ENCODE data around the gene NCAPG2. TPM values are rescaled to one million over a fixed set of nuclear protein-coding genes. Genes with fewer than 3 reads are reported as not detected.

The NCAPG2 gene
- total RNA-seq, 2 donors from 2014 or later: 0.66 to 8.8 TPM

GRCh38 chr7:158649279-158649678, 55.3 kb downstream of the NCAPG2 start:
- H3K9me3 ChIP-seq: no peaks in the 10 kb centered on the region
- H3K27ac ChIP-seq: peak overlapping the region in 3 of 4 donors; percentile 42 to 55 (median 50)
- WGBS, 2 donors: 7 to 12% methylated on average over 2 of the region's 2 CpGs
- H3K36me3 ChIP-seq (replicated peaks in 1 of 2; ENCODE audit: insufficient read depth in 1 of 2, low read depth in 2 of 2): no peaks in the 10 kb centered on the region
- H3K4me3 ChIP-seq: no peak overlapping the region
- no peak for TF ChIP-seq POLR2A (IDR thresholded peaks at IDR 0.05)
- TF ChIP-seq, protein P1, sequence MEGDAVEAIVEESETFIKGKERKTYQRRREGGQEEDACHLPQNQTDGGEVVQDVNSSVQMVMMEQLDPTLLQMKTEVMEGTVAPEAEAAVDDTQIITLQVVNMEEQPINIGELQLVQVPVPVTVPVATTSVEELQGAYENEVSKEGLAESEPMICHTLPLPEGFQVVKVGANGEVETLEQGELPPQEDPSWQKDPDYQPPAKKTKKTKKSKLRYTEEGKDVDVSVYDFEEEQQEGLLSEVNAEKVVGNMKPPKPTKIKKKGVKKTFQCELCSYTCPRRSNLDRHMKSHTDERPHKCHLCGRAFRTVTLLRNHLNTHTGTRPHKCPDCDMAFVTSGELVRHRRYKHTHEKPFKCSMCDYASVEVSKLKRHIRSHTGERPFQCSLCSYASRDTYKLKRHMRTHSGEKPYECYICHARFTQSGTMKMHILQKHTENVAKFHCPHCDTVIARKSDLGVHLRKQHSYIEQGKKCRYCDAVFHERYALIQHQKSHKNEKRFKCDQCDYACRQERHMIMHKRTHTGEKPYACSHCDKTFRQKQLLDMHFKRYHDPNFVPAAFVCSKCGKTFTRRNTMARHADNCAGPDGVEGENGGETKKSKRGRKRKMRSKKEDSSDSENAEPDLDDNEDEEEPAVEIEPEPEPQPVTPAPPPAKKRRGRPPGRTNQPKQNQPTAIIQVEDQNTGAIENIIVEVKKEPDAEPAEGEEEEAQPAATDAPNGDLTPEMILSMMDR (IDR thresholded peaks at IDR 0.05): no peak
- peaks cover 23% of the 10 kb centered on the region for H3K4me1 ChIP-seq
- intact Hi-C loops (cut with DNase I): no loop called here
- ATAC-seq: peak; percentile 86
- H3K27me3 ChIP-seq: no peaks in the 10 kb centered on the region
- peak in 3 of 4 donors; percentile 22 to 46 (median 30) for DNase-seq

GRCh38 chr7:158648787-158649186, 55.8 kb downstream of the NCAPG2 start:
- Histone ChIP-seq H3K27ac (peak overlapping the region in 3 of 4 donors; percentile 42 to 55 (median 50)), H3K36me3 (replicated peaks in 1 of 2; ENCODE audit: insufficient read depth in 1 of 2, low read depth in 2 of 2) (no peaks in the 10 kb centered on the region), H3K27me3 (no peaks in the 10 kb centered on the region), H3K4me1 (peaks cover 23% of the 10 kb centered on the region), H3K4me3 (no peak overlapping the region), H3K9me3 (no peaks in the 10 kb centered on the region)
- TF ChIP-seq, protein P1 (IDR thresholded peaks at IDR 0.05): no peak
- no peak for TF ChIP-seq POLR2A (IDR thresholded peaks at IDR 0.05)
- ATAC-seq: peak; percentile 54
- intact Hi-C loops (cut with DNase I): no loop called here
- 83 to 87% methylated on average over 9 of the region's 9 CpGs for WGBS, 2 donors
- DNase-seq: no peak

DNA sequence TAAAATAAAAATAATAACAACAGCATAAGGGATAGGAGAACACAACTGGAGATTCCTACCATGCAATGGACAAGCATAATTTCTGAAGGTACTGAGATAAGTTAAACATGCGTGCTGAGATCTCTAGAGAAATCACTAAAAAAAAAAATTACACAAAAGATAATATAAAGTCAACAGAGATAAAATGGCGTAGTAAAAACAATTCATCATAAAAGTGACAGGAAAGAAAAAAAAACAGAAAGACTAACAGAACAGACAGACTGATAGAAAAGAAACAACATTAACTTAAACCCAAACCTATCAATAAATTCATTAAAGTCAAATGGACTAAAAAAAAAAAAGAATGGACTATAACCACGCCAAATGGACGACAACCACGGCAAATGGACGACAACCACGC, 56.4 kb downstream of the NCAPG2 start:
- no peak for DNase-seq
- 62 to 80% methylated on average over 6 to 7 of the region's 7 CpGs for WGBS, 2 donors
- H3K4me1 ChIP-seq: peaks cover 23% of the 10 kb centered on the region
- no peaks in the 10 kb centered on the region for H3K36me3 ChIP-seq (replicated peaks in 1 of 2; ENCODE audit: insufficient read depth in 1 of 2, low read depth in 2 of 2)
- no peaks in the 10 kb centered on the region for H3K27me3 ChIP-seq
- intact Hi-C loops (cut with DNase I): no loop called here
- no peak overlapping the region for H3K27ac ChIP-seq
- no peaks in the 10 kb centered on the region for H3K9me3 ChIP-seq
- TF ChIP-seq, protein P1 (IDR thresholded peaks at IDR 0.05): no peak
- no peak for TF ChIP-seq POLR2A (IDR thresholded peaks at IDR 0.05)
- ATAC-seq: no peak
- H3K4me3 ChIP-seq: no peak overlapping the region

DNA sequence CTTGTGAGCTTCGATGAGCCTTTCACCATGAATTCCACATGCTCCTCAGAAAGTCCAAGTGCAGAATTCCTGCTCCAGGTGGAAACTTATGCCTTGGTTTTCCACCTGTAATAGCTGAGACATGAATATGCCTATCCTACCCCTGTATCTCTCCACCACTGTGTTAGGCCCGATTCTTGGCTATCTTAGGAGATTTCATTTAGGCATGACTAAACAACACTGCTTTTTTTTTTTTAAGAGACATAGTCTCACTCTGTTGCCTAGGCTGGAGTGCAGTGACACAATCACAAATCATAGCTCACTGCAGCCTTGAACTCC, 57.2 kb downstream of the NCAPG2 start:
- DNase-seq (no peak), ATAC-seq (no peak)
- H3K9me3 ChIP-seq: no peaks in the 10 kb centered on the region
- H3K27me3 ChIP-seq: no peaks in the 10 kb centered on the region
- no peaks in the 10 kb centered on the region for H3K36me3 ChIP-seq (replicated peaks in 1 of 2; ENCODE audit: insufficient read depth in 1 of 2, low read depth in 2 of 2)
- H3K4me3 ChIP-seq: no peak overlapping the region
- peaks cover 23% of the 10 kb centered on the region for H3K4me1 ChIP-seq
- WGBS, 2 donors: 53 to 79% methylated on average over 2 of the region's 2 CpGs
- no peak for TF ChIP-seq POLR2A (IDR thresholded peaks at IDR 0.05)
- TF ChIP-seq, protein P1 (IDR thresholded peaks at IDR 0.05): no peak
- intact Hi-C loops (cut with DNase I): no loop called here
- H3K27ac ChIP-seq: no peak overlapping the region

DNA sequence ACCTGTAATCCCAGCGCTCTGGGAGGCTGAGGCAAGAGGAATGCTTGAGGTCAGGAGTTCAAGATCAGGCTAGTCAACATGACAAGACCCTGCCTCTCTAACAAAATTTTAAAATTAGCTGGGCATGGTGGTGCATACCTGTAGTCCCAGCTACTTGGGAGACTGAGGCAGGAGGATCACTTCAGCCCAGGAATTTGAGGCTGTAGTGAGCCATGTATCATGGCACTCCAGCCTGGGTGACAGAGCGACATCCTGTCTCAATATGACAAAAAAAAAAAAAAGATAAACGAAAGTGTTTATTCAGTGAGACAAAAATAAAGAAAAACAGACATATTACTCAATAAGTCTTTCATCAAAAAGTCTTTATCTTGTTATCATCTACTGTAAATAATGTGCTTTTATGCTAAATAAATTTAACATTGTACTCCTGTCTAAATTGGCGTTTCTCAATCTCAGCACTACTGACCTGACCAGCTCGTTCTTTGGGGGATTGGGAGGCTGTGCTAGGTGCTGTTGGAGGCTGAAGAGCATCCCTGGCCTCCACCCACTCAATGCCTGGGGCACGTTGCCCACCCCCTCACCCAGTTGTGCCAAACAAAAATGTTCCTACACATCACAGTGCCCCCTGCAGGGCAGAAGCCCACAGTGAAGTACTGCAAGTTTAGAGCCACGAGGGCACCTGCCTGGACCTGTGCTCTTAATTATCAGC, 57.7 kb downstream of the NCAPG2 start:
- H3K4me3 ChIP-seq: no peak overlapping the region
- peak in 3 of 4 donors; percentile 14 to 45 (median 37) for DNase-seq
- no peaks in the 10 kb centered on the region for H3K27me3 ChIP-seq
- H3K9me3 ChIP-seq: no peaks in the 10 kb centered on the region
- peaks cover 23% of the 10 kb centered on the region for H3K4me1 ChIP-seq
- intact Hi-C loops (cut with DNase I): no loop called here
- no peak for ATAC-seq
- WGBS, 2 donors: 78 to 80% methylated on average over 7 of the region's 7 CpGs
- TF ChIP-seq POLR2A (IDR thresholded peaks at IDR 0.05): no peak
- TF ChIP-seq, protein P1 (IDR thresholded peaks at IDR 0.05): peak in 5 of 7 experiments; percentile 11 to 29 (median 23)
- no peak overlapping the region for H3K27ac ChIP-seq
- no peaks in the 10 kb centered on the region for H3K36me3 ChIP-seq (replicated peaks in 1 of 2; ENCODE audit: insufficient read depth in 1 of 2, low read depth in 2 of 2)

Measured in body of pancreas (tissue), 4 donors.